Gastrocnemius medialis (tissue), 4 donors: Measurements from ENCODE around the gene GGT6. TPM values are rescaled to one million over a fixed set of nuclear protein-coding genes. Genes with fewer than 3 reads are reported as not detected.

Source experiments
- ATAC-seq, 2 donors: fragments of 150-250 bp; one replicate each; pipeline ENCODE4 v1.9.1; 2016
- DNase-seq, 2 donors: peaks; one replicate each; pipeline ENCODE4 v3.0.0-alpha.2; 2019
- H3K27ac ChIP-seq, 4 donors: fragments of 200-600 bp; sonication (generic); 1 replicate in 1 of 4; 2 replicates in 3 of 4; pipeline ENCODE4 v1.5.1; 2016 to 2018; ENCODE audit warnings: mild to moderate bottlenecking in 2 of 4, moderate library complexity in 1 of 4
- H3K27me3 ChIP-seq, 3 donors: fragments of 200-600 bp; sonication (generic) in 2 of 3; 1 replicate in 1 of 3; 2 replicates in 2 of 3; pipeline versions ENCODE4 v1.5.1 to v1.6.0; 2016 to 2019; ENCODE audit warnings: mild to moderate bottlenecking in 1 of 3, moderate library complexity in 1 of 3
- H3K36me3 ChIP-seq, 2 donors: fragments of 200-600 bp; sonication (generic) in 1 of 2; one replicate each; pipeline ENCODE4 v1.5.1; 2017 to 2018
- H3K4me1 ChIP-seq, 2 donors: fragments of 200-600 bp; sonication (generic) in 1 of 2; one replicate each; pipeline ENCODE4 v1.5.1; 2016 to 2017; ENCODE audit warnings: mild to moderate bottlenecking in 2 of 2
- H3K4me3 ChIP-seq, 4 donors: fragments of 200-600 bp; sonication (generic) in 3 of 4; 1 replicate in 1 of 4; 2 replicates in 3 of 4; pipeline ENCODE4 v1.5.1; 2016 to 2019; ENCODE audit warnings: mild to moderate bottlenecking in 2 of 4
- H3K9me3 ChIP-seq, 3 donors: fragments of 200-600 bp; sonication (generic) in 2 of 3; 1 replicate in 1 of 3; 2 replicates in 2 of 3; pipeline ENCODE4 v1.5.1; 2016 to 2019
- POLR2A ChIP-seq, 2 donors: fragments of 450-650 bp; IDR thresholded peaks; one replicate each; pipeline ENCODE4 v1.6.1; 2017; ENCODE audit warnings: antibody characterized with exemption in 2 of 2, mild to moderate bottlenecking in 2 of 2, moderate library complexity in 2 of 2
- in situ Hi-C, 4 donors: fragments of 200-750 bp; cut with MboI; loops; one replicate each; pipeline versions ENCODE4 v1.15.0 to v1.8.0; 2017; ENCODE audit warnings: low sequenced_read_pairs in 4 of 4
- intact Hi-C: fragments of 100-400 bp; cut with DNase I; formaldehyde crosslinking; loops from one replicate; pipeline ENCODE4 v1.15.1; 2023; ENCODE audit warnings: low total_unique reads
- total RNA-seq, 4 donors: library from RNA; depleted of rRNA; stranded (reverse); fragments of >200 nt; gene quantifications; one replicate each; pipeline versions ENCODE4 v1.1.0 to v1.2.3, GENCODE V29; 2016
- TF ChIP-seq, protein P1 (sequence below), 5 experiments: fragments of 450-650 bp in 3 of 5; fragments of 200-600 bp in 2 of 5; sonication (generic) in 2 of 5; IDR thresholded peaks in 4 of 5; conservative IDR thresholded peaks in 1 of 5; 1 replicate in 4 of 5; 2 replicates in 1 of 5; pipeline ENCODE4 v1.5.1; 2016 to 2019; ENCODE audit warnings: antibody characterized with exemption in 5 of 5, mild to moderate bottlenecking in 3 of 5, moderate library complexity in 3 of 5

Gene GGT6
- total RNA-seq, 4 donors from 2014 or later = 0.63 TPM; not detected in 3

DNA sequence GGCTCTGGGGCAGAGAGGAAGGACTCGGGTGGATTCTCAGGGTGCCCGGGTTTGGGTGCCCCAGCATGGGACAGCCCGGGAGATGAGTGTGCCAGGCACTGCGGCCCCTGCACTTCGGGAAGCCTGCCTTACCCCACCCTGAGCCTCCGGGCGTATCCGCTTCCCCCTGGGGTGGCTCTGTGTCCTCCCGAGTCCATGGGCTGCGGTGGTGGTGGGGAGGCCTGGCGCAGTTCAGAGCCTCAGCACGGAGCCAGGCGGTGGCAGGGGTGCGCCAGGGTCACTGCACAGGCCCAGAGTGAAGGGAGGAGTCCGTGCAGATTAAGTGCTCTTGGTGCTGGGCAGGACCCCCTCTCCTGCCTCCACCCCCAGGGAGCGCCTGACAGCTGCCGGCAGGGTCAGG lies 25.9 kb downstream of the GGT6 start:
- in situ Hi-C loops = no loop called here
- H3K36me3 ChIP-seq = peaks cover 0 to 10% of the 10 kb centered on the region in 2 donors
- H3K4me1 ChIP-seq = peaks cover 30 to 50% of the 10 kb centered on the region in 2 donors
- no peaks in the 10 kb centered on the region for H3K27me3 ChIP-seq
- no peak overlapping the region for H3K4me3 ChIP-seq
- H3K27ac ChIP-seq = peak overlapping the region; percentile 18 to 76 (median 66)
- DNase-seq (no peak), ATAC-seq (no peak)
- TF ChIP-seq POLR2A (IDR thresholded peaks at IDR 0.05) = no peak
- TF ChIP-seq, protein P1, sequence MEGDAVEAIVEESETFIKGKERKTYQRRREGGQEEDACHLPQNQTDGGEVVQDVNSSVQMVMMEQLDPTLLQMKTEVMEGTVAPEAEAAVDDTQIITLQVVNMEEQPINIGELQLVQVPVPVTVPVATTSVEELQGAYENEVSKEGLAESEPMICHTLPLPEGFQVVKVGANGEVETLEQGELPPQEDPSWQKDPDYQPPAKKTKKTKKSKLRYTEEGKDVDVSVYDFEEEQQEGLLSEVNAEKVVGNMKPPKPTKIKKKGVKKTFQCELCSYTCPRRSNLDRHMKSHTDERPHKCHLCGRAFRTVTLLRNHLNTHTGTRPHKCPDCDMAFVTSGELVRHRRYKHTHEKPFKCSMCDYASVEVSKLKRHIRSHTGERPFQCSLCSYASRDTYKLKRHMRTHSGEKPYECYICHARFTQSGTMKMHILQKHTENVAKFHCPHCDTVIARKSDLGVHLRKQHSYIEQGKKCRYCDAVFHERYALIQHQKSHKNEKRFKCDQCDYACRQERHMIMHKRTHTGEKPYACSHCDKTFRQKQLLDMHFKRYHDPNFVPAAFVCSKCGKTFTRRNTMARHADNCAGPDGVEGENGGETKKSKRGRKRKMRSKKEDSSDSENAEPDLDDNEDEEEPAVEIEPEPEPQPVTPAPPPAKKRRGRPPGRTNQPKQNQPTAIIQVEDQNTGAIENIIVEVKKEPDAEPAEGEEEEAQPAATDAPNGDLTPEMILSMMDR (IDR thresholded peaks at IDR 0.05 in 4 of 5, conservative IDR thresholded peaks at IDR 0.05 in 1 of 5) = no peak
- intact Hi-C loops = no loop called here
- H3K9me3 ChIP-seq = no peaks in the 10 kb centered on the region

DNA sequence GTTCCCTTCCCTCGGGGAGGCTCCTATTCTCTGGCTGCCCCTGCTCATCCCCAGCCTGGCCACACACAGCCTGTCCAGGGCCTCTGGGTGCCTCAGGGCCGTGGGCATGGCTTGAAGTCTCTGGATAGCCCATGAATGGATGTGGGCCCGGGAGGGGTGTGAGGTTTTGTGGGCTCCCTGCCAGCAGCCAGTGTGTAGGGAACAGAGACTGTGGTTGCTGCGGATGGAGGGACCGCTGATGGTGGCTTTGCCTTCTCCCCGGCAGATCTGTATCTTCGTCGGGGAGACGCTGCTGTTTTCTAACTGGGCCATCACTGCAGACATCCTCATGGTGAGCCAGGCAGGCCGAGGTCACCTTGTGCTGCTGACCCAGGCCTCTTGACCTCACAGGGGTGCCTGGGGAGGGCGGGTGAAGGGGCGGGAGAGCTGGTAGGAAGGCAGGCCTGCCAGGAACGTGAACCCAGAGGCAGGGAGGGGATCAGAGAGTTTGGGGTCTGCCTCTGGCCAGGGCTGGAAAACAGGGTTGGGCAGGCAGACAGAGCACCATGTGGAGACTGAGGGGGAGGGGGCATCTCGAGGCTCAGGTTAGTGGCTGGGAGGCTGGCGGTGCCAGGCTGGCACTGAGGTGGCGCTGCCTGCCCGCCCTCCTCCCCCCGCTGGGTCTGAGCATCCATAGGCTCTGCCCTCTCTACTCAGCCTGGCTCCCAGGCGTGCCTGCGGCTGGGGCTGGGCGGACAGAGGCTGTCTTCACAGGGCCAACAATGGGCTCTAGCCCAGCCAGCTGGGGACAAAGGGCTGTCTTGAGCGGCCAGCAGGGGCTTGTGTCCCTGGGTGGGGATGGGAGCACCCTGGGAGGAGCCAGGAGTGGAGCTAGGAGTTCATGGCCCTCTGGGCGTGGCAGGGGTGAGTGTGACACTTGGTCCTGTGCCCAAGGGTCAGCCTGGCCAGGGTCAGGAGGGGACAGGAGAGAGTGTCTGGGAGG lies 26.6 kb downstream of the GGT6 start:
- intact Hi-C loops = no loop called here
- H3K9me3 ChIP-seq = no peaks in the 10 kb centered on the region
- peaks cover 0 to 3% of the 10 kb centered on the region in 2 donors for H3K36me3 ChIP-seq
- in situ Hi-C loops = no loop called here
- peaks cover 30 to 52% of the 10 kb centered on the region in 2 donors for H3K4me1 ChIP-seq
- H3K4me3 ChIP-seq = no peak overlapping the region
- ATAC-seq = no peak
- no peaks in the 10 kb centered on the region for H3K27me3 ChIP-seq
- no peak for DNase-seq
- H3K27ac ChIP-seq = peak overlapping the region; percentile 18 to 76 (median 66)
- TF ChIP-seq POLR2A (IDR thresholded peaks at IDR 0.05) = no peak
- TF ChIP-seq, protein P1 (IDR thresholded peaks at IDR 0.05 in 4 of 5, conservative IDR thresholded peaks at IDR 0.05 in 1 of 5) = peak in 1 of 5 experiments; percentile 11

DNA sequence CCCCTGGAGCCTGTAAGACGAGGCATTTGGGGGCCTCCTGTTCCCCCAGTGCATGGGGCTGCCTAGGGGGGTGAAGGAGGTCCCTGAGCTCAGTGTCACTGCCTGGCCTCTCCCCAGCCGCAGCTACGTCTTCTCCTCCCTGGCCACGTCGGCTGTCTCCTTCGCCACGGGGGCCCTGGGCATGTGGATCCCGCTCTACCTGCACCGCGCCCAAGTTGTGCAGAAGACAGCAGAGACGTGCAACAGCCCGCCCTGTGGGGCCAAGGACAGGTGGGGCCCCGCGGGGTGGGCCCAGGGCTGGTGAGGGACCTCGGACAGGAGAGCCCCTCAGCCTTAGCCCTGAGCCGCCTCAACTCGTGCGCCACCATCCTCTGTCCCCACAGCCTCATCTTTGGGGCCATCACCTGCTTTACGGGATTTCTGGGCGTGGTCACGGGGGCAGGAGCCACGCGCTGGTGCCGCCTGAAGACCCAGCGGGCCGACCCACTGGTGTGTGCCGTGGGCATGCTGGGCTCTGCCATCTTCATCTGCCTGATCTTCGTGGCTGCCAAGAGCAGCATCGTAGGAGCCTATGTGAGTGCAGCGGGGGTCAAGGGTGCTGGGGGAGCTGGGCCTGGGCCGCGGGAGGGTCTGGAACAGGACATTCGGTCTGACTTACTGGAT lies 27.4 kb downstream of the GGT6 start:
- DNase-seq = no peak
- in situ Hi-C loops = no loop called here

DNA sequence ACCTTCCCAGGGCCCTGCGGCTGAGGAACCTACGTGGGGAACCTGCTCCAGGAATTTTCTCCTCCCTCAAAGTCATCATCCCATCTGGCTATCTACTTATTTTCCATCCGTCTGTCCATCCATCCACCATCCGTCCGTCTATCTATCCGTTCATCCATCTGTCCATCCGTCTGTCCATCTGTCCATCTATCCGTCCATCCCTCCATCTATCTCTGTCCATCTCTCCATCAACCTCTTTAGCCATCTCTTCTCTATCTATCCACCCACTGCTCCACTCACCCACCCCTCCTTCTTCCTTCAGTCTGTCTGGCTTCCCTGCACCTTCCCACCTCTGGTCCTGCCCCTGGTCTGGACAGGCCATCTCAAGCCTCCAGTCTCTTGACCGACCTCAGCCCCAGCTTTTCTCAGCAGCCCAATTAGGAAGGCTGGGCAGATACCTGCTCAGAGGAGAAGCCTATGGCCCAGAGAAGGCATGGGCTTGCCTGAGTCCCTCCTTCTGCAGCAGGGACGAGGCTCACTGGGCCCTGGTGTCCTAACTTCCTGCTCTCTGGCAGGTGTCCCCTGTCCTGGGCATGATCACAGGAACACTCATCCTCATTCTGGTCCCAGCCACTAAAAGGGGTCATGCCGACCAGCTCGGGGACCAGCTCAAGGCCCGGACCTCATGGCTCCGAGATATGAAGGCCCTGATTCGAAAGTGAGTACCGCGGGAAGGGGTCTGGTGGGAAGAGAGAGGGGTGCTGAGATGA lies 28.2 kb downstream of the GGT6 start:
- Histone ChIP-seq H3K4me1 (peaks cover 28 to 36% of the 10 kb centered on the region in 2 donors), H3K27me3 (no peaks in the 10 kb centered on the region), H3K36me3 (no peaks in the 10 kb centered on the region), H3K27ac (peak overlapping the region in 3 of 4 donors; percentile 63 to 76 (median 71)), H3K4me3 (no peak overlapping the region), H3K9me3 (no peaks in the 10 kb centered on the region)
- ATAC-seq = no peak
- intact Hi-C loops (no loop called here), in situ Hi-C loops (no loop called here)
- no peak for TF ChIP-seq POLR2A (IDR thresholded peaks at IDR 0.05)
- TF ChIP-seq, protein P1 (IDR thresholded peaks at IDR 0.05 in 4 of 5, conservative IDR thresholded peaks at IDR 0.05 in 1 of 5) = no peak
- DNase-seq = no peak

More for the DNA sequence above, 27.4 kb downstream of the GGT6 start:
- H3K4me1 ChIP-seq = peaks cover 30 to 44% of the 10 kb centered on the region in 2 donors
- intact Hi-C loops = no loop called here
- no peak for ATAC-seq
- H3K27ac ChIP-seq = peak overlapping the region in 3 of 4 donors; percentile 66 to 76 (median 67)
- no peaks in the 10 kb centered on the region for H3K36me3 ChIP-seq
- no peaks in the 10 kb centered on the region for H3K27me3 ChIP-seq
- H3K4me3 ChIP-seq = no peak overlapping the region
- H3K9me3 ChIP-seq = no peaks in the 10 kb centered on the region
- no peak for TF ChIP-seq POLR2A (IDR thresholded peaks at IDR 0.05)
- TF ChIP-seq, protein P1 (IDR thresholded peaks at IDR 0.05 in 4 of 5, conservative IDR thresholded peaks at IDR 0.05 in 1 of 5) = no peak
